T follicular helper cell (primary cell): ENCODE data around the gene CCDC148.

ENCODE experiments used
- DNase-seq: peaks from one replicate; pipeline ENCODE4 v3.0.0-alpha.2; 2020; ENCODE audit warnings: low read depth

Gene CCDC148

DNA sequence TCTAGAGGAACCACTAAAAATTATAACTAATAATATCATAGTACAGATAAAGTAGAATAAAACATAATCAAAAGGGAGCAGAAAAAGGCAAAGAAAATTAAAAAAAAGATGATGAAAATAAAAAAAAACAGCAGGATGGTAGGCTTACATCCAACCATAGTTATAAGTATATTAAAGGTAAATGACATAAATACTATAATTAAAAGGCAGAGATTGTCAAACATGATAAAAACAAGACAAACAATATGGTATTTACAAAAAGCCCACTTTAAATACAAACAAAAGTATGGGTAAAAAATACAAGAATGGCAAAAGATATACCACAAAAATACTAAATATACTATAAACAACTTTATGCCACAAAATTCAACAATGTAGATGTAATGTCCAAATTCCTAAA is 24.4 kb downstream of the CCDC148 start:
- DNase-seq: no peak

DNA sequence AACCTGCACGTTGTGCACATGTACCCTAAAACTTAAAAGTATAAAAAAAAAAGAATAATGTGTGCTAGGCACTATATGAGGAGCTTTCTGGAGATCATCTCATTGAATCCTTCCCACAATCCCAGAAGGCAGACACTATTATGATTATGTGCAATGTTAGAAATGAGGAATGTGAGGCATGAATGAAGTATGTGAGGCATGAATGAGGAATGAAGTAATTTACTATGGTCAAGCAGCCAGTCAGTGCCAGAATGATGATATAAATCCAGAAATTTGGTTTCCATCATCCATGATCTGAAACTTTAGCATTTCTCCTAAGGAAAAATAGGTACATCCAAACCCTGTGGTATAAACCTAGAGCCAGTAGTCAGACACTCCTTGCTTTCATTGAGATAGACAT is 42.0 kb downstream of the CCDC148 start:
- DNase-seq: no peak

DNA sequence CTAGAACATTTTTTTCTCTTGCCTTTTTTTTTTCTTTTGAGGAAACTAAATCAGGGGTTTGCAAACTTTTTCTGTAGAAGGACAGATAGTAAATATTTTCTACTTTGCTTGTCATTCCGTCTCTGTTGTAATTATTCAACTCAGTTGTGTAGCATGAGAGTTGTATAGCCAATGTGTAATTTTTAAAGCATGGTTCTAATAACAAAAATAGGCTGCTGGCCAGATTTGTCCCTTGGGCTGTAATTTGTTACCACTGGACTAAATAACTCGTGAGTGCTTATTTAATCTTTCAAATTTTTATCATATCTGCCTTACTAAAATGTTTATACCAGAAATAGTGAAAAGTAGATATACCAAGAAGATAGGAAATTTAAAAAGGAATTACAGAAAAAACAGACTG is 43.0 kb downstream of the CCDC148 start:
- no peak for DNase-seq

DNA sequence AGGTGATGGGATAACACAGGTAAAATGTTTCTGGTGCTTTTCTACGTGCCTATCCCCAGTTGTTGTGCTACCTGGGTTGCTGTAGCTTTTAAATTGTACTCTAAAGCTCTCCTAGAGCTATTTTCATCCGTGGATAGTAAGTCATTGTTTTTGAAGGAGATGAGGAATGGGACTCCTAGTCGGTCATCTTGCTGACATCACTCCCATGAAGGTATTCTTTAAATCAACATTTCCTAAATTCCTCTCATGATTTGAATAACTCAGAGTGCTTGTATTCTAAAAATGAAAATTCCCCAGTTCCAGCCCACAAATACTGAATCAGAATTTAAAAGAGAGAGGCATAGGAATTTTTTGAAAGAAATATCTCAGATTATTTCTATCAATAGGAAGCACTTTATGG is 44.3 kb downstream of the CCDC148 start:
- no peak for DNase-seq

DNA sequence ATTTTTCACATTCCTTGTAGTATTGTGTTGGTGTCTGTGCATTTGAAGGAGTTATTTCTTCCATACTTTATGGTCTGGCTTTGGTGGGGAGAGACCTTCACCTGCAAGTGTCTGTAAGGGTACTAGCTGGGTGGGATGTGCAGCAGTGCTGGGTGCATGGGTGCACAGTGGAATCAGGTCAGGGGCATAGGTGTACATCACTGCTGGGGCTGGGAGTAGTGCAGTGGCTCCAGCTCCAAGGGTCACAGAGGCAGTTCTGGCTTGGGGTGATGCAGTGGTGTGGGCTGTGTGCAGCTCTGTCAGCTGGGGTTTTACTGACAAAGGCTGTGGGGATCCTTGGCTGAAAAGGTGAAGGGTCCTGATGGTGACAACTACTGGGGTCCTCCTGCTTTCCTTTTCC is 44.8 kb downstream of the CCDC148 start:
- no peak for DNase-seq

DNA sequence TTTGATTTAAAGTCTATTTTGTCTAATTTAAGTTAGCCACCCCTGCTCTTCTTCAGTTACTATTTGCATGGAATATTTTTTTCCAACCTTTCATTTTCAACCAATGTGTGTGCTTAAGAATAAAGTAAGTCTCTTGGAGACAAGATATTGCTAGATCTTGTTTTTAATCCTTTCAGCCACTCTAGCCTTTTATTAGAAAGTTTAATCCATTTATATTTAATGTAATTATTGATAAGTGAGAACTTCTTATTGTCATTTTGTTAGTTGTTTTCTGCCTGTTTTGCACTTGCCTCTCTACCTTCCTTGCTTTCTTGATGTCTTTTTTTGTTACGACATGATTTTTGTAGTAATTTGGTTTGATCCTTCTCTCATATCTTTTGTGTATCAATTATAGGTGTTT is 46.4 kb downstream of the CCDC148 start:
- no peak for DNase-seq

DNA sequence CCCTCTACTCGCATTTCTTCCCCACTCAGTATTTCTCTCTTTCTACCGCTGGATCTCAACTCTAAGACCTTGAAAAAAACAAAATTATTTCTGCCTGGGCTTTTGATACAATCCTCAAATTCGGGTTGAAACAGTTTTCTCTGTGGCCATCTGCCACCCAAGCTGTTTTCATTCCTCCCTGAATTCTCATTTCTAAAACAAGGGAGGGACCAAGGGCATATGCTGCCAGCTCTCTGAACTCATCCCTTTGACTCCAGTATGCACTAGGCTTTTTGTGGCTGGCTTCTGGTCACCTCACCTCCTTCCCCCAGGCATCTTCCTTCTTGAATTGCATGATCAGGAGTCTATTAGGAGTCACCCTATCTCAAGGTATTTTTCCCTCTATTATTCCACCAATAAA is 49.5 kb downstream of the CCDC148 start:
- no peak for DNase-seq

DNA sequence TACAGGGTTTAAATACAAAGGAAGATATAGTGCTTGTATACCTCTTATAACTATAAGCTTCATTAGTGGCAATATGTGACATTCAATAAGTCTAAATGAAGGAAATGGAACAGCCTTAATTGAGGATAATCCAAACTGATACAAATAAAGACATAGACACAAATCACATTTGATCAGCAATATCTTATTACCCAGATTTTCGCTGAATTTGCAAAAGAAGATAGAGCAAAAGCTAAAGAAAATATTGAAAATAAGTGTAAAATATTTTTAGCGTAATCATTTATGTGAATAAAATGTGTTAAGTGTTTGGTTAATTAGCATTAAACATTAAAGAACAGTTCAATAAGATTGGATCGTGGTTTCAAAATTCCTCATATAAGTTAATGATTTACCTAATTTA is 51.2 kb downstream of the CCDC148 start:
- DNase-seq: no peak

DNA sequence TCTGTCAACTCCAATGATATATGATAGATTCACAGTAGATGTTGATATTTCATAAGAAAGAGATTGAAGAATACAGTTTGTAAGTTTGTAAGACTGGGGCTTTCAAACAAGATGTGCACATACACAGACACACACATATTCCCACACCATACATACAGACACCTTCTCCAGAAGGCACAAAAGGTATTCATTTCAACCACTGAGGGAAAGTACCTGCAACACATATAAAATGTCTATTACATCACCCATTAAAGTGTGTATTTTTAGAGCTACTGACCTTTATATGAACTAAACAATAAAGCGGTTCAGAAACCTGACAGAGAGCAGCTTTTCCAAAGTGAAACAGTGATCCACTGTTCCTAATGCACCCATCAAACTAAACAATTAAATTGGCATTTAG is 53.3 kb downstream of the CCDC148 start:
- no peak for DNase-seq

DNA sequence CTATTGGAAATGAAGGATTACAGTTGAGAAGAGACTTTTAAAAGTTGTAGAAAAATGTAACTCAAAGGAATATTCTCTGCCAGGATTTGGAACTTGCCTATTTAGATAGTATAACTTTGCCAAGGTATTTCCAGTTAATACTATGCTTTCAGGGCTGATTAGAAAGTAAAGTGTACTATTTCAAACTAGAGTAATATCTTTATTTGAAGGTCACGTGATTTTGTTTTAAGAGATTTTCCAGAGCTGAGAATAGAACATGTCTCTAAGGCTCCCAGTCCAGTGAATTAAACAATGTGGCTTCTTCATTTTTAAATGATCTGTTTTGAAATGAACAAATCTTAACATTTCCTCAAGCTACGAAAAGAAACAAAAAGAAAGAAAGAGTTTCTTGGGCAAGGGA is 53.9 kb downstream of the CCDC148 start:
- no peak for DNase-seq

DNA sequence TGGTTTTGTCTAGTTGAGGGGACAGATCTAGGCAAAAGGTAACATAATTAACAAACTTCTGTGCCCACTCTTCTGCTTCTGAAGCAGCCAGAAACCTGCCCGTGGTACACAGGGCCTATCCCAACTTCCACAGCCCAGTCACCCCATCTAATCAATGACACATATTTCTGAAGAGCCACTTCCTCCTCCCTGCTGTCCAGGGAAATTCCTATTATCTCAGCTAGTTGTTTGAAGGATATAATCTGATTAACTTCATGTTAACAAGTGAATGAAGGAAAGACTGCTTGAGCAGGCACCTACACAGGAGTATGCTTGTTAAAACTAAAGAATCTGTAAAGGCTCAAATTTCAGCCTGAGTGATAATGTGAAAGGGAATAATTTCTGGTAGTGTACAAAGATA is 61.4 kb downstream of the CCDC148 start:
- DNase-seq: no peak

DNA sequence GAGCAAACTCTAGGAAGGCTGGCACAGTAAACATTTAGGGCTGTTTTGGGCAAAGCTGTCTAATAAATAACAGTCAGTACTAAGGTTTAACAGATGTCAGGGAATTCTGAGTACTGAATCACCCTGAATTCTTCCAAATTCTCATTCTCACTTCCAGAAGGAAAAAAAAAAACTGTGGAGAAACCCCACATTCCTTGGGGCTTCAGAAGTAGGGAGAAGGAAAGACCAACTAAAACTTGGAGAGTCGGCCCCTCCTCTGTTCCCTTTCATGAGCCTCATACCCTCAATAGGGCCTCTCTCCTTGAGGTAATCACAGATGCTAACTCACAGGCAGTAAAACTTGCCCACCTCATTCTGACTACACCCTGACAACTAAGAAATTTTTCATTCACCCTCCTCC is 62.1 kb downstream of the CCDC148 start:
- no peak for DNase-seq

DNA sequence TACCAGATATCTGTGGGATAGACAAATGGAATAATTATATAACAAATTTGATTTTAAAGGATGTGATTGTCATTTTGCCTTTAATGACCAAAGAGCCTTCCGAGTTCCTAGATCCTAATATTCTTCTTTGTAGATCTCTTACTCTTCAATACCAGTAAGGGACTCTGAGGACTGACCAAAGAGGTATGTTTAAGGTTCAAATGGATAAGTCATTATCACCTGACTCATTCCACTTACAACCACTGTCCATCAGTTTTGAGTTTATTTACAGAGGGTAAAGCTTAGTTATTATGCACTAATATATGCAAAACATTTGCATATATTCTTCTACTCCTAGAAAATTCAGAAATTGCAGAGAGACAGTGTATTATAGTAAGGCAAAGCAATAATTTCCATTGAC is 62.7 kb downstream of the CCDC148 start:
- no peak for DNase-seq

DNA sequence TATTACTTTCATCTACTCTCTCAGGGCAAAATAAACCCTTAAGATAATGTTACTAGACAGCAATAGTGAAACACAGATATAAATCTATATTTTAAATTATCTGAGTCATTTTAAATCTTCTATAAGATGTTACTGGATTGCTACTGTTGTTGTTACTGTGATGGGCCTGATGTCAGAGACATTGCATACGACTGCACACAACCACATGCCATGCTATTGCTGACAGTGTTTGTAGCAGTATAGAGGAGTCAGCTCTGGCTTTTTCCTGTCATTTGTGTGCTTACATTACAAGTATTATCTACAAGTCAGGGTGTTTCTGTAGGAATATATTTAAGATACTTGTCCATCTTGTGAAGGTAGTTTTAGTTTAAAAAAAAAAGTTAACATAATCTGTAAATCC is 63.9 kb downstream of the CCDC148 start:
- DNase-seq: no peak

DNA sequence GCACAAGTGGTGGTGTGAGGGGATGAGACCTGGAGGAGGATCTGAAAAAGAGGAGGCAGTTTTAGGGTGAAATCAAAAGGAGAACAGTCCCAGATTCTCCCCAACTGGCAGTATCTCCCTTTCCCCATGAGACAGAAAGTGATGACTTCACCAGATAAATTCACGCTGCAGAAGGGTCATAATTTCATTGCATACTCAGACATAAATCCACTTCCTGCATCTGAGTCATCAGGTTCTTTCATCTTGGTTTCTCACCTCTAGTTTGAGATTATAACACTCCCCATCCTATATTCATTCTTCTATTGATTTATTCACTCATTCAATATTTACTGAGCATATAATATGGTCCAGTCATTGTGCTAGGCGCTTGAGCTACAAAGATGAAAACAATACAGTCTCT is 64.7 kb downstream of the CCDC148 start:
- DNase-seq: no peak

DNA sequence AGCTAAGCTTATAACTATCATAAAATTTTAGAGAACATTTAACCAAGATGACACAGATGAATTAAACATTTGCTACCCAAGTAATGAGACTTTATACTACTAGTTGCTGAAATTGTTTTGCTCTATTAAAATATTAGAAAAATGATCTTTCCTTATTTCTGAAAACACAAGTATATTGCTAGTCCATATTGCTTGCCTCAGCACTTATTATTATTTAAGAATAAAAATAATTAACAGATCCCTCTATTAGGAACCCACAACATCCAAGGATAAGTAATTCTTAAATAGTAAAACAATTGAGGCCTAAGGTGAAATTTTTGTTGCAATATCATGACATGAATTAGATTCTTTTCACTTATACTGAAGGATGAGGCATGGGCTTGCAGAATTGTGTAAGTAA is 65.2 kb downstream of the CCDC148 start:
- DNase-seq: no peak

DNA sequence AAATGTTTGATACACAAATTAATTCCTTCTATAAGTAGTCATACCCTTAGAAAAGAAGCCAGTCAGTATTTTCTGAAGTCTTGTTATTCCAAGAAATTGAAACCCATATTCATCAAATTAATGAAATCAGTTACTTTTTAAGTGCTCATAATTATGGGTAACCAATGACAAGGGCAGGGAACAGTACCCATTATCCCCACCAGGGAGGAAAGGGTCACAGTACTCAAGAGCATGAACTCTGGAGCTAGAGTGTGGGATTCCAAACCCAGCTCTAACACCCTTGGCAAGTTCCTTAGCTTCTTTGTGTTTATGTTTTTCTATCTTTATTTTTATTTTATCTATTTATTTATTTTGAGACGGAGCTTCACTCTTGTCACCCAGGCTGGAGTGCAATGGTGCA is 68.4 kb downstream of the CCDC148 start:
- DNase-seq: no peak

DNA sequence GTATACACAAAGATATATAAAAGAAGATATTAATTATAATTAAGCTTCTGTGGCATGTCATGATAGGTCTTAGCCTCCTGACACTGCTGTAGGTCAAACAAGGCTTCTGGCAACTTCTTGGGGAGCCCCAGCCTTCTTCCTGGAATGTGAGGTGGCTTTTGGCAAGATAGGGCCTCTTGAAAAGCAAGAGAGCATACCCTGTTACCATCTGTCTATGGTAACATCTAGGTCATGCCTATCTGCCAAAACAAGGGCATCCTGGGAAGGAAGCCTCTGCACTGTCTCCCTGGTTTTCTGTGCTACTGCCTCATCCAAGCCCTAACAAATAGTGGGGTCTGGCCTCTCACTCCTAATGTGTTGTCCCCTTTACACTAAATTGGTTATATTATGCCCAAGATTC is 70.9 kb downstream of the CCDC148 start:
- DNase-seq: no peak

DNA sequence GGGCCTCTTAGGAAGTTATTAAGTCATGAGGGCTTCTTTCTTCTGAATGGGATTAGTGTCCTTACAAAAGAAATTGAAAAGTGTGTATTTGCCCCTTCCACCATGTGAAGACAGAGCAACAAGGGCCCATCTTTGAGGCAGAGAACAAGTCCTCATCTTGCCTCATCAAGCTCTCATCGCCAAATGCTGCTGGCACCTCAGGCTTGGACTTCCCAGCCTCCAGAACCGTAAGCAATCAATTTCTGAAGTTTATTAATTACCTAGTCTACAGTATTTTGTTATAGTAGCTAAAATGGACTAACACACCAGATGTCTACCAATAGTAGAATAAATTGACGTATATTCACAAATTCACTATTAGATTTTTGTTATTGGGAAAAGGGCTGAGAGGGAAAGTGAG is 74.6 kb downstream of the CCDC148 start:
- DNase-seq: no peak

DNA sequence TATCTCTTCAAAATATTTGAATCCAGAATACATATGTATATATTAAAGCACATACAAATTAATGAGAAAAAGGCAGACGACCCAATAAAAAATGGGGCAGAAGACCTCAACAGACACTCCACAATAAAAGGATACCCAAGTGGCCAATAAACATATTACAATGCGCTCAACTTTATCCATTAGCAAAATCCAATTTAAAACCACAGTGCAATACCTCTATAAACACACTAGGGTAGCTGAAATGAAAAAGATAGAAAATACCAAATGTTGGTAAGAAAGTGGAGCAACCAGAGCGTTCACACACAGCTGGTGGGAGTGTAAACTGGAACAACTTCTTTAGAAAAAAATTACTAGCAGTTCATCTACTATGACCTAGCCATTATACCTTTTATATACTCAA is 75.3 kb downstream of the CCDC148 start:
- no peak for DNase-seq

DNA sequence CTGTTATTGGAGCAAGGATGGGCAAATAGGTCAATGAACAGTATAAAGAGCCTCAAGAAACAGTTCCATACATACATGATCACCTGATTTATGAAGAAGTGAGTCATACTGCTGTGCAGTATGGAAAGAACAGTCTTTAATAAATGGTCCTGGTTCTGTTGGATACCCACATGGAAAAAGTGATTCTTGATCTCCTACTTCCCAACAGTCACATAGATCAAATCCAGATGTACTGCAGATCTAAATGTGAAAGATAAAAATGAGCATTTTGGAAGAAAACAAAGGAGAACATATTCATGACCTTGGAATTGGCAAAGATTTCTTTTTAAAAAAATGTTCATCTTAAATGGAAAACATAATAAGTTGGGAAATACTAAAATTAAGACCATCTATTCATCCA is 75.8 kb downstream of the CCDC148 start:
- no peak for DNase-seq

DNA sequence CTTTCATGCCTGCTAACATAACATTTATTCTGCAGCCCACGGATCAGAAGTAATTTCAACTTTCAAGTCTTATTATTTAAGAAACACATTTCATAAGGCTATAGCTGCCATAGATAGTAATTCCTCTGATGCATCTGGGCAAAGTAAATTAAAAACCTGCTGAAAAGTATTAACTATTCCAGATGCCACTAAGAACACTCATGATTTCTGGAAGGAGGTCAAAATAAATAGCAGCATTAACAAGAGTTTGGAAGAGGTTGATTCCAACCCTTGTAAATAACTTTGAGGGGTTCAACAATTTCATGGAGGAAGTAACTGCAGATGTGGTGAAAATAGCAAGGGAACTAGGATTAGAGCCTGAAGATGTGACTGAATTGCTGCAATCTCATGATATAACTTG is 77.6 kb downstream of the CCDC148 start:
- no peak for DNase-seq

DNA sequence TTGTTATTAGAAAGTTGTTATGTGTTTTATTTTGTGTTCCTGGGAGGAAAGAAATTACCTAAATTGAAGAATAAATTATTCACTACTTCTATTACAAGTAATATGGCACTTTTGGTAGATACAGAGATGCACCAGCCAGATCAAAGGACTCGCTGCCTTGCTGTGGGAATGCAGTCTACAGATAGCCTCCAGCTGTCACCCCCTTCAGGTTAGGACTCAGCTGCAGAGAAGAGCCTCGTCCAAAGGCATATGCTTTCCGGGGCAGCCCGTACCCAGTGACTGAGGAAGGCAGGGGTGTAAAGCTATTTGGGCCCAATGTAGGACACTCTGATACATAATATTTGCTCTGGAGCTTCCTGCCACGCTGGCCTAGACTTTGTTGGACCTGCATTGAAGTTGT is 90.2 kb downstream of the CCDC148 start:
- DNase-seq: no peak

DNA sequence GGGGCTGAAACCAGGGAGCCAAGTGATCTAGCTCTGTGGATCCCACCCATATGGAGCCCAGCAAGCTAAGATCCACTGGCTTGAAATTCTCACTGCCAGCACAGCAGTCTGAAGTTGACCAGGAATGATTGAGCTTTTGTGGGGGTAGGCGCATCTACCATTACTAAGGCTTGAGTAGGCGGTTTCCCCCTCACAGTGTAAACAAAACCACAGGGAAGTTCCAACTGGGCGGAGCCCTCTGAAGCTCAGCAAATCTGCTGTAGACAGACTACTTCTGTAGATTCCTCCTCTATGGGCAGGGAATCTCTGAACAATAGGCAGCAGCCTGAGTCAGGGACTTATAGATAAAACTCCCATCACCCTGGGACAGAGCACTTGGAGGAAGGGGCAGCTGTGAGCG is 96.7 kb downstream of the CCDC148 start:
- no peak for DNase-seq

DNA sequence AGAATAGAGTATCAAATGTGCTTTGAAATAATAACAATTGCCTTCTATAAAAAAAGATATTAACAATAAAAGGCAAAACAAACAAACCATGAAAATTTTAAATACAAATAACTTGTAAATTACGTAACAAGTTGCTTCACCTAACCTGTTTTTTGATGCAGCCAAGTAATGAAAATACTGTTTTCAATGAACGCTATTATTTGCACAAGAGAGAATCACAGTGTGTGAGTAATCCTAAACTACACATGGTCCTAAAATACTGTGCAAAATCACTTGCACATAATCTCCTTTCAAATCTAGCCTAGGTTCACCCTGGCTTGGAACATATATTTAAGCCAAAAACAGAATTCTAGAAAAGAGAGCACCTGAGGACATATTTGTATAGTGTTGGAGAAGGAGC is 98.9 kb downstream of the CCDC148 start:
- DNase-seq: no peak
